Measurements from ENCODE around the gene IL24. TPM values are rescaled to one million over a fixed set of nuclear protein-coding genes. Genes with fewer than 3 reads are reported as not detected.

The IL24 gene
- total RNA-seq, 2 donors from 2014 or later, result 0.15 to 4.6 TPM

GRCh38 chr1:206904423-206905142 is 7.3 kb downstream of the IL24 start:
- peak overlapping the region; percentile 64 for H3K4me3 Mint-ChIP-seq
- no peak for ATAC-seq (replicated peaks)
- H3K4me1 Mint-ChIP-seq, result peaks cover 39% of the 10 kb centered on the region
- H3K9me3 Mint-ChIP-seq, result no peaks in the 10 kb centered on the region
- peak overlapping the region; percentile 87 for H3K27ac Mint-ChIP-seq
- peaks cover 74% of the 10 kb centered on the region for H3K36me3 Mint-ChIP-seq (ENCODE audit: low read depth)
- no peaks in the 10 kb centered on the region for H3K27me3 Mint-ChIP-seq

GRCh38 chr1:206905295-206906164 is 8.3 kb downstream of the IL24 start:
- H3K36me3 Mint-ChIP-seq (ENCODE audit: low read depth), result peaks cover 77% of the 10 kb centered on the region
- H3K9me3 Mint-ChIP-seq, result no peaks in the 10 kb centered on the region
- H3K27me3 Mint-ChIP-seq, result no peaks in the 10 kb centered on the region
- H3K27ac Mint-ChIP-seq, result peak overlapping the region; percentile 87
- peaks cover 41% of the 10 kb centered on the region for H3K4me1 Mint-ChIP-seq
- peak; percentile 95 for ATAC-seq (replicated peaks)
- peak overlapping the region; percentile 64 for H3K4me3 Mint-ChIP-seq

GRCh38 chr1:206907304-206907991 is 10.2 kb downstream of the IL24 start:
- ATAC-seq (replicated peaks), result no peak
- Mint-ChIP-seq H3K4me3 (peak overlapping the region; percentile 66), H3K36me3 (ENCODE audit: low read depth) (peaks cover 86% of the 10 kb centered on the region), H3K4me1 (peaks cover 56% of the 10 kb centered on the region), H3K27ac (no peak overlapping the region), H3K27me3 (no peaks in the 10 kb centered on the region), H3K9me3 (no peaks in the 10 kb centered on the region)

GRCh38 chr1:206908038-206908437 is 10.8 kb downstream of the IL24 start:
- peaks cover 86% of the 10 kb centered on the region for H3K36me3 Mint-ChIP-seq (ENCODE audit: low read depth)
- H3K9me3 Mint-ChIP-seq, result no peaks in the 10 kb centered on the region
- H3K4me1 Mint-ChIP-seq, result peaks cover 62% of the 10 kb centered on the region
- ATAC-seq (replicated peaks), result no peak
- no peaks in the 10 kb centered on the region for H3K27me3 Mint-ChIP-seq
- H3K27ac Mint-ChIP-seq, result no peak overlapping the region
- peak overlapping the region; percentile 66 for H3K4me3 Mint-ChIP-seq

- peak overlapping the region; percentile 66 for H3K4me3 Mint-ChIP-seq
- ATAC-seq (replicated peaks), result peak; percentile 17
- peaks cover 86% of the 10 kb centered on the region for H3K36me3 Mint-ChIP-seq (ENCODE audit: low read depth)
- H3K27me3 Mint-ChIP-seq, result no peaks in the 10 kb centered on the region
- H3K9me3 Mint-ChIP-seq, result no peaks in the 10 kb centered on the region
- H3K4me1 Mint-ChIP-seq, result peaks cover 58% of the 10 kb centered on the region
- no peak overlapping the region for H3K27ac Mint-ChIP-seq
Measured at GRCh38 chr1:206909161-206909882, 12.1 kb downstream of the IL24 start.

- H3K36me3 Mint-ChIP-seq (ENCODE audit: low read depth), result peaks cover 86% of the 10 kb centered on the region
- peaks cover 58% of the 10 kb centered on the region for H3K4me1 Mint-ChIP-seq
- ATAC-seq (replicated peaks), result no peak
- H3K9me3 Mint-ChIP-seq, result no peaks in the 10 kb centered on the region
- H3K27me3 Mint-ChIP-seq, result no peaks in the 10 kb centered on the region
- H3K27ac Mint-ChIP-seq, result no peak overlapping the region
- H3K4me3 Mint-ChIP-seq, result peak overlapping the region; percentile 44
Measured at GRCh38 chr1:206909883-206910318, 12.7 kb downstream of the IL24 start.

- Mint-ChIP-seq H3K27ac (no peak overlapping the region), H3K27me3 (no peaks in the 10 kb centered on the region), H3K9me3 (no peaks in the 10 kb centered on the region), H3K4me1 (peaks cover 58% of the 10 kb centered on the region), H3K36me3 (ENCODE audit: low read depth) (peaks cover 86% of the 10 kb centered on the region), H3K4me3 (peak overlapping the region; percentile 44)
- peak; percentile 55 for ATAC-seq (replicated peaks)
Measured at GRCh38 chr1:206911064-206911663, 13.9 kb downstream of the IL24 start.

GRCh38 chr1:206912445-206913095 is 15.3 kb downstream of the IL24 start:
- Mint-ChIP-seq H3K27ac (peak overlapping the region; percentile 16), H3K9me3 (no peaks in the 10 kb centered on the region), H3K36me3 (ENCODE audit: low read depth) (peaks cover 89% of the 10 kb centered on the region), H3K4me3 (peak overlapping the region; percentile 33), H3K27me3 (no peaks in the 10 kb centered on the region), H3K4me1 (peaks cover 64% of the 10 kb centered on the region)
- peak; percentile 56 for ATAC-seq (replicated peaks)

- no peak overlapping the region for H3K4me3 Mint-ChIP-seq
- peaks cover 67% of the 10 kb centered on the region for H3K4me1 Mint-ChIP-seq
Measured at GRCh38 chr1:206913766-206914537, 16.7 kb downstream of the IL24 start.

GRCh38 chr1:206915030-206915735 is 17.9 kb downstream of the IL24 start:
- no peak for ATAC-seq (replicated peaks)
- Mint-ChIP-seq H3K4me1 (peaks cover 71% of the 10 kb centered on the region), H3K27ac (peak overlapping the region; percentile 36), H3K27me3 (no peaks in the 10 kb centered on the region), H3K4me3 (no peak overlapping the region), H3K9me3 (no peaks in the 10 kb centered on the region), H3K36me3 (ENCODE audit: low read depth) (peaks cover 95% of the 10 kb centered on the region)

More at GRCh38 chr1:206913766-206914537, 16.7 kb downstream of the IL24 start:
- H3K9me3 Mint-ChIP-seq, result no peaks in the 10 kb centered on the region
- no peaks in the 10 kb centered on the region for H3K27me3 Mint-ChIP-seq
- peak overlapping the region; percentile 36 for H3K27ac Mint-ChIP-seq
- H3K36me3 Mint-ChIP-seq (ENCODE audit: low read depth), result peaks cover 87% of the 10 kb centered on the region
- ATAC-seq (replicated peaks), result no peak

- Mint-ChIP-seq H3K4me3 (no peak overlapping the region), H3K36me3 (ENCODE audit: low read depth) (peaks cover 95% of the 10 kb centered on the region), H3K9me3 (no peaks in the 10 kb centered on the region), H3K4me1 (peaks cover 73% of the 10 kb centered on the region), H3K27me3 (no peaks in the 10 kb centered on the region), H3K27ac (peak overlapping the region; percentile 36)
- peak; percentile 46 for ATAC-seq (replicated peaks)
Measured at GRCh38 chr1:206916000-206916709, 18.9 kb downstream of the IL24 start.

- no peaks in the 10 kb centered on the region for H3K27me3 Mint-ChIP-seq
- ATAC-seq (replicated peaks), result no peak
- H3K4me1 Mint-ChIP-seq, result peaks cover 55% of the 10 kb centered on the region
- H3K36me3 Mint-ChIP-seq (ENCODE audit: low read depth), result peaks cover 78% of the 10 kb centered on the region
- no peaks in the 10 kb centered on the region for H3K9me3 Mint-ChIP-seq
- H3K27ac Mint-ChIP-seq, result peak overlapping the region; percentile 36
- H3K4me3 Mint-ChIP-seq, result no peak overlapping the region
Measured at GRCh38 chr1:206918076-206918475, 20.8 kb downstream of the IL24 start.
